VCaP (cell line): ENCODE results near the gene MACROH2A2.
"Not testable (repeated sequence)": the region's sequence is repeated elsewhere in the genome, so short reads cannot be mapped to it uniquely, and the experiment has no call there.

Experiments used
- H3K27ac ChIP-seq: fragments of 450-650 bp; 2 replicates; pipeline ENCODE4 v1.5.1; 2017
- TF ChIP-seq, protein P1 (sequence below): fragments of 450-650 bp; conservative IDR thresholded peaks from 2 replicates; pipeline ENCODE4 v1.5.1; 2017; ENCODE audit warnings: mild to moderate bottlenecking, moderate library complexity

The MACROH2A2 gene

DNA sequence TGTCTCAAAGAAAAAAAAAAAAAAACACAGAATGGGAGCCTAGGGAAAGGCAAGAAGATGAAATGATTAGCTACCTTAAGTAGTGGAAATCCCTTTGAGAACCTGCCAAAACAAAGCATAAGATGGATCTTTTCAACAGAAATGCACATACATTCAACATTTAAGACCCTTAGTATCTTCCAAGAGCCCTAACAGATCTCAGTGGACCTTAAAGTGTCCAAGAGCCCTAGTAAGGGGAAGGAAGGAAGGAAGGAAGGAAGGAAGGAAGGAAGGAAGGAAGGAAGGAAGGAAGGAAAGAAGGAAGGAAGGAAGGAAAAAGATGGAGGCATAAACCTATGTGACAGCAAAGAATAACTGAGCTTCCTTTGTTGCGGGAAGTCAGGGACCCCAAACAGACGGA is 11.6 kb upstream of the MACROH2A2 start:
- no peak overlapping the region for H3K27ac ChIP-seq
- TF ChIP-seq, protein P1, sequence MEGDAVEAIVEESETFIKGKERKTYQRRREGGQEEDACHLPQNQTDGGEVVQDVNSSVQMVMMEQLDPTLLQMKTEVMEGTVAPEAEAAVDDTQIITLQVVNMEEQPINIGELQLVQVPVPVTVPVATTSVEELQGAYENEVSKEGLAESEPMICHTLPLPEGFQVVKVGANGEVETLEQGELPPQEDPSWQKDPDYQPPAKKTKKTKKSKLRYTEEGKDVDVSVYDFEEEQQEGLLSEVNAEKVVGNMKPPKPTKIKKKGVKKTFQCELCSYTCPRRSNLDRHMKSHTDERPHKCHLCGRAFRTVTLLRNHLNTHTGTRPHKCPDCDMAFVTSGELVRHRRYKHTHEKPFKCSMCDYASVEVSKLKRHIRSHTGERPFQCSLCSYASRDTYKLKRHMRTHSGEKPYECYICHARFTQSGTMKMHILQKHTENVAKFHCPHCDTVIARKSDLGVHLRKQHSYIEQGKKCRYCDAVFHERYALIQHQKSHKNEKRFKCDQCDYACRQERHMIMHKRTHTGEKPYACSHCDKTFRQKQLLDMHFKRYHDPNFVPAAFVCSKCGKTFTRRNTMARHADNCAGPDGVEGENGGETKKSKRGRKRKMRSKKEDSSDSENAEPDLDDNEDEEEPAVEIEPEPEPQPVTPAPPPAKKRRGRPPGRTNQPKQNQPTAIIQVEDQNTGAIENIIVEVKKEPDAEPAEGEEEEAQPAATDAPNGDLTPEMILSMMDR: no peak

DNA sequence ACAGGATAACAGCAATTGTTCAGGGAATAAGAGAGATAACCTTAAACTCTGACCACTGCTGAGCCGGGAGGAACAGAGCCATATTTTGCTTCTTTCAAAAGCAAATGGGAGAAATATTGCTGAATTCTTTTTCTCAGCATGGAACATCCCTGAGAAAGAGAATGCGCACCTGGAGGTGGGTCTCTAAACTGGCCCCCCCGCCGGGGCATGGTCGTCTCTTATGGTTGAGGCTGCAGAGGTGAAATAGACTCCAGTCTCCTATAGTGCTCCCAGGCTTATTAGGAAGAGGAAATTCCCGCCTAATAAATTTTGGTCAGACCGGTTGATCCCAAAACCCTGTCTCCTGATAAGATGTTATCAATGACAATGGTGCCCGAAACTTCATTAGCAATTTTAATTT is 10.9 kb upstream of the MACROH2A2 start:
- H3K27ac ChIP-seq: not testable (repeated sequence)

DNA sequence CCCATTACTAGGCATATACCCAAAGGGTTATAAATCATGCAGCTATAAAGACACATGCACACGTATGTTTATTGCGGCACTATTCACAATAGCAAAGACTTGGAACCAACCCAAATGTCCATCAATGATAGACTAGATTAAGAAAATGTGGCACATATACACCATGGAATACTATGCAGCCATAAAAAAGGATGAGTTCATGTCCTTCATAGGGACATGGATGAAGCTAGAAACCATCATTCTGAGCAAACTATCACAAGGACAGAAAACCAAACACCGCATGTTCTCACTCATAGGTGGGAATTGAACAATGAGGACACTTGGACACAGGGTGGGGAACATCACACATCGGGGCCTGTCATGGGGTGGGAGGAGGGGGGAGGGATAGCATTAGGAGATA is 5.6 kb upstream of the MACROH2A2 start:
- not testable (repeated sequence) for H3K27ac ChIP-seq

DNA sequence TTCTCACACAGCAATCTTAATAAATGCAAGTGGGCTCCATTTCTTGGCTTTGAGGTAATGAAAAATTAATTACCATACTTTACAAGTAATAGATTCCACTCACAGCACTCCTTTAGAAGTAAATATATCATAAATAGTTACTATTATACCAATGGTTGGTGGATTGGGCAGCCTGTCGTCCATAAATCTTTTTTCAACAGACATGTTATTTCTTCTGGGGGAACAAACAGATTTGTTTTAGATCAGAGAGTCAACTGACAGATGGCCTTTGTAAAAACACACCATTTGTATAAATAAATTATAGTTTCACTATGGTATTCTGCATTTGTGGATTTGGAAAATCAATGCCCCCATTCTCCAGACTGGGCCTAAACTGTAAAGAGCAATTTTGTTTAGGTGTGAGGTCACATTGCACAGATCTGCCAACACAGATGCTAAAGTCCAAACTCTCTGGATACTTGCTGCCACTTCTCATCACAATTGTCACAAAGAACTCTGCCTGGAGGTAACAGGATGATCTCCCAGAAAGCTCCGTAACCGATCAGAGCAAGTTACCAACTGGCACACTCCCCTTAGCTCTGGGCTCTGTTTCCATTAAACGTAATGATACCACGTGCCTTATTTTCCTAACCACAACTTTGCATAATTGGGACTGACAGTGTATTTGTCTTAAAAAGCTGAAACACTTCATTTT is 4.5 kb upstream of the MACROH2A2 start:
- TF ChIP-seq, protein P1: no peak
- H3K27ac ChIP-seq: no peak overlapping the region

DNA sequence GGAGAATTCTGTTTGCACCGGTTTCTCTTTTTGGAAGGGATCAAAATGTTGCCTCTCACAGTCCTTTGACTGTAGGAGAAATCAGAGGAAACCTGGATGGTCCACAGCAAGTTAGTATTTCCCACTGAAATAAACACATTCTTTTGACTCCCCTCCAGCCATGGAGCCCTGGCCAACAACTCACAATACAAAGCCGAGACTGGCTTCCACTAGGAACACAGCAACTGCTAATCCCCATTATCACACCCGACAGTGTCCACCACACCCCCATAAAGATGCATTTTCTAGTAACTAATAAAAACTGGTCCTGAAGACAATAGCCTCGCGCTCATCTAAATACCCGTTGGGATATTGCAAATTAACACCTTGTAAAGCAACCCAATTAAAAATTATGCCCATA is 798 bp upstream of the MACROH2A2 start:
- H3K27ac ChIP-seq: peak overlapping the region; percentile 92
- TF ChIP-seq, protein P1: no peak

DNA sequence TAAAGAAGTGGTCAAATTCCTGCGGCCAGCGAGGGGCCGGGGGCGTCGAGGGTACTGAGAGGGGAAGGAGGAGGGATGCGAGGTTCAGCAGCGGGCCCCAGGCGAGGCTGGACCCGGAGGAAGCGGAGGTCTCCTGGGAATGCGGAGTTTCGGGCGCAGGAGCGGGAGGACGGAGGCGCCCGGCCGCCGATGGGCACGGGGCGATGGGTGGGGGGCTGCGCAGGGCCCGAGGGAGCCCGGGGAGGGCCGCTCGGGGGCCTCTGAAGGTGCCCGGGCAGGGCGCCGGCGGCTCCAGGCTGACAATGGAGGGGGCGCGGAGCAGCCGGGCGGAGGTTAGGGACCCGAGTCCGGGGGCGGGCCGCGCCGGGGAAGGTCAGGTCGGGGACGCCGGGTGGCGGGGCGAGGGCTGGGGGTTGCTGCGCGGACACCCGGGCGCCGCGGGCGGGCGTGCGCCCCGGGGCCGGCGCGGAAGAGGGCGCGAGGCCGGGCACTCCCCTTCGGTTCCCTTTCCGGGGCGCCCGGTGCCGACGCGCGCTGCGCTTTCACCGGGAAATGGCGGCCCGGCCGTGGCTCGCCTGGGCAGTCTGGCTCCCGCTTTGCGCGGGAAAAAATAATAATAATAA is 683 bp downstream of the MACROH2A2 start:
- TF ChIP-seq, protein P1: no peak
- H3K27ac ChIP-seq: peak overlapping the region; percentile 92

DNA sequence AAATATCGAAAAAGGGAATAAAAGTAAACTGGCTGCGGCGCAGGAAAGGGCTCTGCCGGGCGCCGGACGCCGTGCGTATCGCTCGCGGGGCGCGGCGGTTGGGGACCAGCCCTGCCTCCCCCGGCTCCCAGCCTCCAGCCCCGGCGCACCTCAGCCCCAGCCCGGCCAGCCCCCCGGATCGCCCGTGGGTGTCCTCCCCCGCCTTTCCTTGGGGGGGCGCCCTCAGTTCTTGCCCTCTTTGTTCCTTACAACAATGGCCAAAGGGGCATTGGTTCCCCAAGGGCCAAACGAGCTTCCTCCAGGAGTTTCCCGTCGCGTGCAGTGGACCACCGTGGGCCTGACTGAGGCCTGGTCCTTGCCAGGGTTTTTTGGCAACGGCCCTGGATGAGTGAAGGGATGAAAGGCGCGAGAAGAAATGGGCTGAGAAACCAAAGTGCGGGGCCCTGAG is 1.2 kb downstream of the MACROH2A2 start:
- peak overlapping the region; percentile 92 for H3K27ac ChIP-seq
- TF ChIP-seq, protein P1: peak; percentile 46

- no peak overlapping the region for H3K27ac ChIP-seq
- TF ChIP-seq, protein P1: no peak
These were observed 2.3 kb downstream of the MACROH2A2 start for GRCh38 chr10:70054902-70055301.
